MM.1S (cell line): ENCODE data around the gene NSD1.
A peak's percentile ranks its signal among the peaks of the same experiment; 100 is the strongest.

Source experiments
- DNase-seq: peaks from one replicate; pipeline ENCODE4 v3.0.0-alpha.2; 2015
- H2AFZ ChIP-seq: fragments of 300-600 bp; sonication (generic); 2 replicates; pipeline ENCODE4 v1.6.0; 2016; ENCODE audit warnings: antibody characterized with exemption, low read length
- H3F3A ChIP-seq: fragments of 300-600 bp; sonication (generic); 2 replicates; pipeline ENCODE4 v1.6.1; 2016; ENCODE audit warnings: mild to moderate bottlenecking, antibody characterized with exemption, low read length, moderate library complexity, mixed read lengths; ENCODE audit not compliant: insufficient read depth
- H3K27ac ChIP-seq: fragments of 300-600 bp; sonication (generic); 2 replicates; pipeline ENCODE4 v1.5.1; 2016; ENCODE audit warnings: mild to moderate bottlenecking, low read length
- H3K27me3 ChIP-seq: fragments of 300-600 bp; sonication (generic); replicated peaks from 2 replicates; pipeline ENCODE4 v1.6.0; 2016; ENCODE audit warnings: low read length; ENCODE audit not compliant: insufficient read depth
- H3K36me3 ChIP-seq: fragments of 300-600 bp; sonication (generic); replicated peaks from 2 replicates; pipeline ENCODE4 v1.6.1; 2016; ENCODE audit warnings: mild to moderate bottlenecking, low read length, mixed read lengths; ENCODE audit not compliant: insufficient read depth
- H3K4me1 ChIP-seq: fragments of 300-600 bp; sonication (generic); 2 replicates; pipeline ENCODE4 v1.6.1; 2016; ENCODE audit warnings: low read length, mixed read lengths
- H3K4me2 ChIP-seq: fragments of 300-600 bp; sonication (generic); 2 replicates; pipeline ENCODE4 v1.6.0; 2016; ENCODE audit warnings: low read depth, low read length
- H3K4me3 ChIP-seq: fragments of 300-600 bp; sonication (generic); 2 replicates; pipeline ENCODE4 v1.5.1; 2016; ENCODE audit warnings: low read length, mixed read lengths
- H3K79me2 ChIP-seq: fragments of 300-600 bp; sonication (generic); 2 replicates; pipeline ENCODE4 v1.6.1; 2016; ENCODE audit warnings: mixed run types, low read length, mixed read lengths
- H3K9ac ChIP-seq: fragments of 300-600 bp; sonication (generic); 2 replicates; pipeline ENCODE4 v1.6.1; 2016; ENCODE audit warnings: low read length, mixed read lengths
- H3K9me2 ChIP-seq: fragments of 300-600 bp; sonication (generic); replicated peaks from 2 replicates; pipeline ENCODE4 v1.6.1; 2016; ENCODE audit warnings: mild to moderate bottlenecking, low read length, mixed read lengths; ENCODE audit not compliant: insufficient read depth
- H3K9me3 ChIP-seq: fragments of 300-600 bp; sonication (generic); replicated peaks from 2 replicates; pipeline ENCODE4 v1.6.1; 2016; ENCODE audit warnings: mild to moderate bottlenecking, low read length, mixed read lengths; ENCODE audit not compliant: insufficient read depth
- H4K20me1 ChIP-seq: fragments of 300-600 bp; sonication (generic); 2 replicates; pipeline ENCODE4 v1.6.1; 2016; ENCODE audit warnings: mild to moderate bottlenecking, low read length, moderate library complexity, mixed read lengths; ENCODE audit not compliant: insufficient read depth
- EZH2 ChIP-seq: fragments of 300-600 bp; sonication (generic); optimal IDR thresholded peaks from 2 replicates; pipeline ENCODE3; 2017; ENCODE audit warnings: low read depth, mild to moderate bottlenecking, antibody characterized with exemption, low read length, mixed read lengths
- EZH2phosphoT487 ChIP-seq: fragments of 300-600 bp; sonication (generic); IDR thresholded peaks from 2 replicates; pipeline ENCODE4 v1.6.1; 2018; ENCODE audit warnings: antibody characterized with exemption, low read length
- TF ChIP-seq, protein P1 (sequence below): fragments of 300-600 bp; sonication (generic); IDR thresholded peaks from 2 replicates; pipeline ENCODE4 v1.5.1; 2016; ENCODE audit warnings: antibody characterized with exemption, low read length, mixed read lengths

The NSD1 gene

DNA sequence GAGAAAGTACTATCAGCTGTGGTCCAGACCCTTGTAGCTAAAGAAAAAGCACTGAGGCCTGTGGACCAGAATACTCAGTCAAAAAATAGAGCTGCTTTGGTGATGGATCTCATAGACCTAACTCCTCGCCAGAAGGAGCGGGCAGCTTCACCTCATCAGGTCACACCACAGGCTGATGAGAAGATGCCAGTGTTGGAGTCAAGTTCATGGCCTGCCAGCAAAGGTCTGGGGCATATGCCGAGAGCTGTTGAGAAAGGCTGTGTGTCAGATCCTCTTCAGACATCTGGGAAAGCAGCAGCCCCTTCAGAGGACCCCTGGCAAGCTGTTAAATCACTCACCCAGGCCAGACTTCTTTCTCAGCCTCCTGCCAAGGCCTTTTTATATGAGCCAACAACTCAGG lies 161.1 kb downstream of the NSD1 start:
- H3K36me3 ChIP-seq = no peaks in the 10 kb centered on the region; the same call in 1 of the 2 replicates

DNA sequence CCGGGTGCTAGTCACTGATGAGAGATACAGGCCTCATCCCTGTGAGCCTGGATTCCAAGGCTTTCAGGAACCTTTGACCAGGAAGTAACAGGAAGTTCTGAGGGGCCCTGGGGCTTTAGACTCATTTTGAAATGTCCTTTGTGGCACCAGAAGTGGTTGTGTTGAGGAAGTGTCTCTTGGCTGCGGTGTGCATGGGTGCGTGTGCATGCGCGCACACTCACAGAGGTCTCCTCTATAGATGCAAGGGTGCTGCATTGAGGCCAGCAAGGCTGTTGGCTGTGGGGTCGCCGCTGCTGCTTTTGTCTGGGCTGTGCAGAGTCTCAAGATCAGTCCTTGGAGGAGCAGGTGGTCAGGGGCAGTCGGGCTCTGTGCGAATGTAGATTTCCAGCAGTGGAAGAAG lies 162.4 kb downstream of the NSD1 start:
- peaks cover 52% of the 10 kb centered on the region for H3F3A ChIP-seq
- H3K4me3 ChIP-seq = no peak overlapping the region
- H2AFZ ChIP-seq = no peak overlapping the region
- no peaks in the 10 kb centered on the region for H3K27me3 ChIP-seq
- H3K79me2 ChIP-seq = peaks cover under 1% of the 10 kb centered on the region; the same call in 1 of the 2 replicates
- peak overlapping the region; percentile 78 for H3K27ac ChIP-seq
- no peak overlapping the region; the same call in 1 of the 2 replicates for H3K9ac ChIP-seq
- no peaks in the 10 kb centered on the region for H3K9me2 ChIP-seq
- no peaks in the 10 kb centered on the region; the same call in 1 of the 2 replicates for H3K36me3 ChIP-seq
- H3K4me1 ChIP-seq = peaks cover 54% of the 10 kb centered on the region
- H3K4me2 ChIP-seq = peak overlapping the region; percentile 42
- no peak for TF ChIP-seq EZH2
- TF ChIP-seq EZH2phosphoT487 = no peak
- TF ChIP-seq, protein P1, sequence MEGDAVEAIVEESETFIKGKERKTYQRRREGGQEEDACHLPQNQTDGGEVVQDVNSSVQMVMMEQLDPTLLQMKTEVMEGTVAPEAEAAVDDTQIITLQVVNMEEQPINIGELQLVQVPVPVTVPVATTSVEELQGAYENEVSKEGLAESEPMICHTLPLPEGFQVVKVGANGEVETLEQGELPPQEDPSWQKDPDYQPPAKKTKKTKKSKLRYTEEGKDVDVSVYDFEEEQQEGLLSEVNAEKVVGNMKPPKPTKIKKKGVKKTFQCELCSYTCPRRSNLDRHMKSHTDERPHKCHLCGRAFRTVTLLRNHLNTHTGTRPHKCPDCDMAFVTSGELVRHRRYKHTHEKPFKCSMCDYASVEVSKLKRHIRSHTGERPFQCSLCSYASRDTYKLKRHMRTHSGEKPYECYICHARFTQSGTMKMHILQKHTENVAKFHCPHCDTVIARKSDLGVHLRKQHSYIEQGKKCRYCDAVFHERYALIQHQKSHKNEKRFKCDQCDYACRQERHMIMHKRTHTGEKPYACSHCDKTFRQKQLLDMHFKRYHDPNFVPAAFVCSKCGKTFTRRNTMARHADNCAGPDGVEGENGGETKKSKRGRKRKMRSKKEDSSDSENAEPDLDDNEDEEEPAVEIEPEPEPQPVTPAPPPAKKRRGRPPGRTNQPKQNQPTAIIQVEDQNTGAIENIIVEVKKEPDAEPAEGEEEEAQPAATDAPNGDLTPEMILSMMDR = no peak
- no peaks in the 10 kb centered on the region for H3K9me3 ChIP-seq
- no peak for DNase-seq
- H4K20me1 ChIP-seq = no peaks in the 10 kb centered on the region

More for the DNA sequence above, 161.1 kb downstream of the NSD1 start:
- Histone ChIP-seq H3K4me2 (no peak overlapping the region), H3K9me3 (no peaks in the 10 kb centered on the region), H3K4me3 (no peak overlapping the region), H3F3A (peaks cover 50% of the 10 kb centered on the region), H3K9me2 (no peaks in the 10 kb centered on the region), H2AFZ (no peak overlapping the region), H4K20me1 (no peaks in the 10 kb centered on the region), H3K4me1 (peaks cover 53% of the 10 kb centered on the region), H3K79me2 (no peaks in the 10 kb centered on the region; the same call in 1 of the 2 replicates), H3K9ac (no peak overlapping the region), H3K27me3 (no peaks in the 10 kb centered on the region), H3K27ac (no peak overlapping the region)
- no peak for DNase-seq
- no peak for TF ChIP-seq EZH2
- TF ChIP-seq EZH2phosphoT487 = no peak
- TF ChIP-seq, protein P1 = no peak

DNA sequence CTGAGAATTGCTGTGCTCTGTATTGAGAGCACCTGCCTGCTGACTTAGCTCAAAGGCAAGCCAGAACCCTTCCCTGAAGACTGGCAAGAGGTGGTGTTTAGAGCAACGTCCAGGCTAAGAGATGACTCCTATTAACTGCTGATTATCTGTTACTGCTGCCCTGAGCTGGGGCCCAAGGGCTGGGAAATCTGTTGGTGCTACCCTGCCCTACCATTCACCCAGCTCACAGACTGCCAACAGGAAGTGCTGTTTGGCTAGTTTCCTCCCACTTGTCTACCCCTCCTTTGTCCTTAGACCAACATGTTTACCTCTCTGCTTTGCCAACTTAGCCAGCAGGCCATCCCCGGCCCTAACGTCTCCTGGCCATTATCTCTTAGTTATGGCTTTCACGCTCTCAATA lies 163.0 kb downstream of the NSD1 start:
- Histone ChIP-seq H3K9ac (peak overlapping the region; percentile 29; the same call in 1 of the 2 replicates), H4K20me1 (no peaks in the 10 kb centered on the region), H3K36me3 (no peaks in the 10 kb centered on the region; the same call in 1 of the 2 replicates), H3K27ac (peak overlapping the region; percentile 78), H2AFZ (no peak overlapping the region), H3K4me3 (no peak overlapping the region), H3K9me3 (no peaks in the 10 kb centered on the region), H3F3A (peaks cover 54% of the 10 kb centered on the region), H3K27me3 (no peaks in the 10 kb centered on the region), H3K4me1 (peaks cover 57% of the 10 kb centered on the region), H3K4me2 (peak overlapping the region; percentile 42), H3K9me2 (no peaks in the 10 kb centered on the region), H3K79me2 (peaks cover 6% of the 10 kb centered on the region; the same call in 1 of the 2 replicates)
- peak; percentile 53 for DNase-seq
- TF ChIP-seq, protein P1 = no peak
- TF ChIP-seq EZH2 = no peak
- no peak for TF ChIP-seq EZH2phosphoT487
